B cell (primary cell): Measurements from ENCODE around the gene CNTNAP3B.
"Not testable (repeated sequence)": the region's sequence is repeated elsewhere in the genome, so short reads cannot be mapped to it uniquely, and the experiment has no call there.

Experiments used
- CTCF ChIP-seq: fragments of 200-600 bp; IDR thresholded peaks from one replicate; pipeline ENCODE4 v1.8.0; 2022; ENCODE audit warnings: antibody characterized with exemption, mild to moderate bottlenecking
- EZH2 ChIP-seq: IDR thresholded peaks from 2 replicates; pipeline ENCODE4 v1.6.1; 2012; ENCODE audit warnings: borderline replicate concordance, low read depth, mild to moderate bottlenecking, moderate library complexity, low read length; ENCODE audit not compliant: insufficient read depth, poor library complexity, severe bottlenecking

- not testable (repeated sequence) for TF ChIP-seq CTCF, EZH2
Observed at GRCh38 chr9:42033541-42033940, 95.7 kb downstream of the CNTNAP3B start.
